ENCODE results near the gene CCNY. TPM values are rescaled to one million over a fixed set of nuclear protein-coding genes. Genes with fewer than 3 reads are reported as not detected.

CCNY gene
- total RNA-seq, 2 donors from 2014 or later, result 40.1 to 84.6 TPM

GRCh38 chr10:35554461-35555056 lies 218.2 kb downstream of the CCNY start:
- Histone ChIP-seq H3K36me3 (peaks cover 9% of the 10 kb centered on the region), H3K9me3 (no peaks in the 10 kb centered on the region), H3K4me1 (ENCODE audit: control insufficient read depth in 1 of 2, low read depth in 2 of 2) (no peaks in the 10 kb centered on the region), H3K4me3 (no peak overlapping the region), H3K27me3 (replicated peaks; ENCODE audit: insufficient read depth) (no peaks in the 10 kb centered on the region), H3K27ac (no peak overlapping the region)
- ATAC-seq (ENCODE audit: insufficient number of reproducible peaks, low FRiP score, low read depth) (no peak), DNase-seq (ENCODE audit: low spot score) (no peak)
- no peak for TF ChIP-seq CTCF (IDR thresholded peaks at IDR 0.05)

- DNase-seq (ENCODE audit: low spot score) (no peak), ATAC-seq (ENCODE audit: insufficient number of reproducible peaks, low FRiP score, low read depth) (no peak)
- Histone ChIP-seq H3K4me3 (no peak overlapping the region), H3K36me3 (peaks cover 9% of the 10 kb centered on the region), H3K9me3 (no peaks in the 10 kb centered on the region), H3K27me3 (replicated peaks; ENCODE audit: insufficient read depth) (no peaks in the 10 kb centered on the region), H3K4me1 (ENCODE audit: control insufficient read depth in 1 of 2, low read depth in 2 of 2) (no peaks in the 10 kb centered on the region), H3K27ac (no peak overlapping the region)
- TF ChIP-seq CTCF (IDR thresholded peaks at IDR 0.05), result no peak
These were observed 219.9 kb downstream of the CCNY start for GRCh38 chr10:35555962-35556930.

- H3K4me3 ChIP-seq, result no peak overlapping the region
- no peak for ATAC-seq (ENCODE audit: insufficient number of reproducible peaks, low FRiP score, low read depth)
These were observed 222.0 kb downstream of the CCNY start for GRCh38 chr10:35558276-35558675.

GRCh38 chr10:35559416-35559815 lies 223.1 kb downstream of the CCNY start:
- no peak for TF ChIP-seq CTCF (IDR thresholded peaks at IDR 0.05)
- Histone ChIP-seq H3K4me1 (ENCODE audit: control insufficient read depth in 1 of 2, low read depth in 2 of 2) (peaks cover 9 to 16% of the 10 kb centered on the region in 2 donors), H3K27ac (no peak overlapping the region), H3K4me3 (no peak overlapping the region), H3K27me3 (replicated peaks; ENCODE audit: insufficient read depth) (no peaks in the 10 kb centered on the region), H3K9me3 (no peaks in the 10 kb centered on the region), H3K36me3 (no peaks in the 10 kb centered on the region)
- no peak for ATAC-seq (ENCODE audit: insufficient number of reproducible peaks, low FRiP score, low read depth)
- no peak for DNase-seq (ENCODE audit: low spot score)

More at GRCh38 chr10:35558276-35558675, 222.0 kb downstream of the CCNY start:
- no peak for DNase-seq (ENCODE audit: low spot score)
- no peak for TF ChIP-seq CTCF (IDR thresholded peaks at IDR 0.05)
- Histone ChIP-seq H3K36me3 (peaks cover 3% of the 10 kb centered on the region), H3K27ac (no peak overlapping the region), H3K27me3 (replicated peaks; ENCODE audit: insufficient read depth) (no peaks in the 10 kb centered on the region), H3K9me3 (no peaks in the 10 kb centered on the region), H3K4me1 (ENCODE audit: control insufficient read depth in 1 of 2, low read depth in 2 of 2) (peaks cover 4 to 8% of the 10 kb centered on the region in 2 donors)

- Histone ChIP-seq H3K27me3 (replicated peaks; ENCODE audit: insufficient read depth) (no peaks in the 10 kb centered on the region), H3K4me3 (no peak overlapping the region), H3K9me3 (no peaks in the 10 kb centered on the region), H3K36me3 (no peaks in the 10 kb centered on the region), H3K4me1 (ENCODE audit: control insufficient read depth in 1 of 2, low read depth in 2 of 2) (peaks cover 21 to 39% of the 10 kb centered on the region in 2 donors), H3K27ac (no peak overlapping the region)
- ATAC-seq (ENCODE audit: insufficient number of reproducible peaks, low FRiP score, low read depth) (no peak), DNase-seq (ENCODE audit: low spot score) (no peak)
- no peak for TF ChIP-seq CTCF (IDR thresholded peaks at IDR 0.05)
These were observed 225.4 kb downstream of the CCNY start for GRCh38 chr10:35561715-35562114.
